Testis (tissue), 3 donors: ENCODE results near the gene TECTA. TPM values are rescaled to one million over a fixed set of nuclear protein-coding genes. Genes with fewer than 3 reads are reported as not detected.

ENCODE experiments used
- DNase-seq: peaks from one replicate; pipeline ENCODE4 v3.0.0-alpha.2; 2019
- H3K27ac ChIP-seq, 2 donors: fragments of 200-600 bp; sonication (generic); one replicate each; pipeline ENCODE4 v1.5.1; 2019
- H3K27me3 ChIP-seq: fragments of 200-600 bp; sonication (generic); one replicate; pipeline ENCODE4 v1.5.1; 2019
- H3K36me3 ChIP-seq: fragments of 200-600 bp; sonication (generic); one replicate; pipeline ENCODE4 v1.5.1; 2017; ENCODE audit warnings: low read depth; ENCODE audit errors: missing control alignments
- H3K4me1 ChIP-seq: fragments of 200-600 bp; sonication (generic); one replicate; pipeline ENCODE4 v1.5.1; 2019
- H3K4me3 ChIP-seq, 2 donors: fragments of 200-600 bp; sonication (generic); one replicate each; pipeline ENCODE4 v1.5.1; 2017 to 2019
- H3K9me3 ChIP-seq: fragments of 200-600 bp; sonication (generic); one replicate; pipeline ENCODE4 v1.5.1; 2017
- POLR2A ChIP-seq: fragments of 450-650 bp; IDR thresholded peaks from one replicate; pipeline ENCODE4 v1.6.1; 2017; ENCODE audit warnings: antibody characterized with exemption, mild to moderate bottlenecking, moderate library complexity
- WGBS, 2 donors: methylation state at CpG; one replicate each; pipeline ENCODE4 v1.1.5; 2018; 5-methylcytosine and 5-hydroxymethylcytosine counted together
- intact Hi-C: fragments of 100-400 bp; cut with DNase I; formaldehyde crosslinking; loops from one replicate; pipeline ENCODE4 v1.15.1; 2023; ENCODE audit warnings: low total_unique reads
- polyA plus RNA-seq: library from polyadenylated mRNA; stranded (reverse); fragments of 350-450 nt; fragmentation: Illumina TruSeq; extraction: RNeasy Lipid Tissue Mini Kit (QIAGEN cat#74804); gene quantifications from one replicate; pipeline ENCODE4 v1.2.3, GENCODE V29; 2014; ENCODE audit warnings: low read depth, low replicate concordance; ENCODE audit not compliant: insufficient read depth
- total RNA-seq, 2 donors: library from RNA; depleted of rRNA; stranded (reverse); fragments of >200 nt; gene quantifications; one replicate each; pipeline ENCODE4 v1.2.3, GENCODE V29; 2016
- TF ChIP-seq, protein P1 (sequence below), 3 experiments: fragments of 450-650 bp in 2 of 3; fragments of 200-600 bp in 1 of 3; sonication (generic) in 1 of 3; IDR thresholded peaks; one replicate each; pipeline ENCODE4 v1.5.1; 2016 to 2019; ENCODE audit warnings: antibody characterized with exemption in 3 of 3, mild to moderate bottlenecking in 2 of 3, moderate library complexity in 1 of 3

The TECTA gene
- total and polyA plus RNA-seq, 3 donors from 2014 or later, result 2.5 to 4.6 (median 3.1) TPM

DNA sequence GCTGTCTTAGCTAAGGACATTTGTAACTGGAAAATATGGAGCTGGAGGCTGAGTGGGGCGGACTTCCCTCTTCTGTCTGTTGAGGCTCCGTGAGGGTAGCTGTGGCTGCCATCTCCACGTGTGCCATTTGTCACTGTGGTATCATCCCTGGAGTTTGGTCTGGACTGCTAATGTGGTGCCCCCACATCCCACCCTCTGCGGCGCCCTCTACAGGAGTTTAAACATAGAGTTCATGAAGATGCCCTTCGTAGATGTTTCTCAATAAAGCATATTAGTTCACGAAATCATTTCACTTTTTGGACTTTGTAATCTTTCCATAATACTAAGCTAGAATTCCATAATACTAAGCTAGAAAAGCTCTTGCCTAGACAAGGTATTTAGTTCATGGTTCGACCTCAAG is 52.4 kb downstream of the TECTA start:
- DNase-seq, result no peak
- no peak for TF ChIP-seq POLR2A
- TF ChIP-seq, protein P1, sequence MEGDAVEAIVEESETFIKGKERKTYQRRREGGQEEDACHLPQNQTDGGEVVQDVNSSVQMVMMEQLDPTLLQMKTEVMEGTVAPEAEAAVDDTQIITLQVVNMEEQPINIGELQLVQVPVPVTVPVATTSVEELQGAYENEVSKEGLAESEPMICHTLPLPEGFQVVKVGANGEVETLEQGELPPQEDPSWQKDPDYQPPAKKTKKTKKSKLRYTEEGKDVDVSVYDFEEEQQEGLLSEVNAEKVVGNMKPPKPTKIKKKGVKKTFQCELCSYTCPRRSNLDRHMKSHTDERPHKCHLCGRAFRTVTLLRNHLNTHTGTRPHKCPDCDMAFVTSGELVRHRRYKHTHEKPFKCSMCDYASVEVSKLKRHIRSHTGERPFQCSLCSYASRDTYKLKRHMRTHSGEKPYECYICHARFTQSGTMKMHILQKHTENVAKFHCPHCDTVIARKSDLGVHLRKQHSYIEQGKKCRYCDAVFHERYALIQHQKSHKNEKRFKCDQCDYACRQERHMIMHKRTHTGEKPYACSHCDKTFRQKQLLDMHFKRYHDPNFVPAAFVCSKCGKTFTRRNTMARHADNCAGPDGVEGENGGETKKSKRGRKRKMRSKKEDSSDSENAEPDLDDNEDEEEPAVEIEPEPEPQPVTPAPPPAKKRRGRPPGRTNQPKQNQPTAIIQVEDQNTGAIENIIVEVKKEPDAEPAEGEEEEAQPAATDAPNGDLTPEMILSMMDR (IDR thresholded peaks at IDR 0.05), result no peak
- Histone ChIP-seq H3K4me3 (no peak overlapping the region), H3K27ac (no peak overlapping the region), H3K9me3 (no peaks in the 10 kb centered on the region), H3K36me3 (no peaks in the 10 kb centered on the region), H3K4me1 (no peaks in the 10 kb centered on the region), H3K27me3 (no peaks in the 10 kb centered on the region)
- 62 to 78% methylated on average over 8 of the region's 8 CpGs for WGBS, 2 donors
- intact Hi-C loops, result no loop called here

DNA sequence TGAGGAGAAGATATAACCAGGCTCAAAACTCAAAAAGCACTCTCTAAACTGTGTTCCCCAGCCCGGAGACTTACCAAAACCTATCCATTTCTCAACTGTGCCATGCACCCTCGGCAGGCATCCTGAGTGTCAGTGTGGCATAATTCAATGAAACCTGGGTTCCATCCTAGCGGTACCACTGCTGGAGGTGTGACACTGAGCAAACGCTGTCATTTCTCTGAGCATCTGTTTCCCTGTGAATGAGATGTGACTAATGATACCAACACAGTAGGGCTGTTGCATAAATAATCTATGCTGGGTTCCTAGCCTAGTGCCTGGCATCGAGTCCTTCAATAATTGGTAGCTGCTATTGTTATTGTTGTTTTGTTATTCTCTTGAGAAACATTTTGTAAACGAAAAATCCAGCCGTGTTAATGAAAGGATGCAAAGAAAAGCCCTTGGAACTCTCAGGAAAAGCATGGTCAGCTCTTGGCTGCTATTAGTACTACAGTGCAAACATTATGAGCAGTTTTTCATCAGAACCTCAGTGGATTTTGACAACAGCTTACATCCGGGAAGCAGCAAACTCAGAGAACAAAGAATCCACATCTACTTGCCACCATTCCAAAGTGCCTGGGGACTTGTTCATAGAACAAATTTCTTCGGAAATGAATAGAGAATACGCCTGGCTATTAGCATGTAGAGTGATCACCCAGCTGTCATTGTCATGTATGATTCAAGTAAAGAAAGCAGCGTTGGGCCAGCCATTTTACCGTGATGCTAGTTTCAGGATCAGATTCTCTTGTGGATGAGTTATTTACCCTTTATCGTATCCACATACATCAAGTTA is 53.7 kb downstream of the TECTA start:
- no peak overlapping the region for H3K27ac ChIP-seq
- no peaks in the 10 kb centered on the region for H3K36me3 ChIP-seq
- no peak for DNase-seq
- no peak overlapping the region for H3K4me3 ChIP-seq
- no peak for TF ChIP-seq POLR2A
- TF ChIP-seq, protein P1 (IDR thresholded peaks at IDR 0.05), result no peak
- H3K27me3 ChIP-seq, result no peaks in the 10 kb centered on the region
- intact Hi-C loops, result no loop called here
- WGBS, 2 donors, result 85 to 86% methylated on average over 13 of the region's 13 CpGs
- no peaks in the 10 kb centered on the region for H3K4me1 ChIP-seq
- H3K9me3 ChIP-seq, result no peaks in the 10 kb centered on the region

DNA sequence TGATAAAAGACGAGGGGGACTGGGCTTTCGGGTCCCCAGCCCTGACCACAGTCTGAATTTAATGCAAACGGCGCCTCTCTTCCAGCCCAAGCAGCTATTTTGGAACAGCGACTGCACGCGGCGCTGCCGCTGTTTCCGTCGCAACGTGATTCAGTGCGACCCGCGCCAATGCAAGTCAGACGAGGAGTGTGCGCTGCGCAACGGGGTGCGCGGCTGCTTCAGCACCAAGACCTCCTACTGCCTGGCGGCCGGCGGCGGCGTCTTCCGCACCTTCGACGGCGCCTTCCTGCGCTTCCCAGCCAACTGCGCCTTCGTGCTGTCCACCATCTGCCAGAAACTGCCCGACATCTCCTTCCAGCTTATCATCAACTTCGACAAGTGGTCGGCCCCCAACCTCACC is 56.7 kb downstream of the TECTA start:
- H3K4me3 ChIP-seq, result peak overlapping the region in 1 of 2 donors; percentile 17
- intact Hi-C loops, result no loop called here
- no peak overlapping the region for H3K27ac ChIP-seq
- H3K9me3 ChIP-seq, result no peaks in the 10 kb centered on the region
- no peaks in the 10 kb centered on the region for H3K4me1 ChIP-seq
- peak; percentile 26 for DNase-seq
- no peaks in the 10 kb centered on the region for H3K27me3 ChIP-seq
- 73 to 86% methylated on average over 32 to 36 of the region's 36 CpGs for WGBS, 2 donors
- TF ChIP-seq, protein P1 (IDR thresholded peaks at IDR 0.05), result no peak
- no peak for TF ChIP-seq POLR2A
- no peaks in the 10 kb centered on the region for H3K36me3 ChIP-seq

DNA sequence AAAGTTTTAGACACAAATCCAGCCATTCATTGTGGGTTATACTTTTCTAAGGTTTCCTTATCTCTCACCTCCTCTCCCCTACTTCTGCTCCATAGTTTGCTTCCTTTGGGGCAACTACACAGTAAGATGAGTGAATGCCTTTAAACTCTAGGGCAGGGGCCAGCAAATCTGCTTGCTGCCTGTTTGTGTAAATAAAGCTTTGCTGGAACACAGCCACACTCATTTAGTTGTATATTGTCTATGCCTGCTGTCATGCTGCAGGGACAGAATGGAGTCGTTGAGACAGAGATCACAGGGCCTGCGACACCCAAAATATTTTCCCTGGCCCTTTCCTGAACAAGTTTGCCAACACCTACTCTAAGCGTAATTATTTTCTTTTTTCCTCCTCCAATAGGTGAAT is 58.7 kb downstream of the TECTA start:
- intact Hi-C loops, result no loop called here
- Histone ChIP-seq H3K27ac (no peak overlapping the region), H3K4me1 (no peaks in the 10 kb centered on the region), H3K36me3 (no peaks in the 10 kb centered on the region), H3K27me3 (no peaks in the 10 kb centered on the region), H3K4me3 (no peak overlapping the region), H3K9me3 (no peaks in the 10 kb centered on the region)
- WGBS, 2 donors, result 87 to 90% methylated on average over 3 of the region's 3 CpGs
- DNase-seq, result no peak
- TF ChIP-seq, protein P1 (IDR thresholded peaks at IDR 0.05), result no peak
